Left colon (tissue), 2 donors: ENCODE measurements around the gene EEPD1. TPM values are rescaled to one million over a fixed set of nuclear protein-coding genes. Genes with fewer than 3 reads are reported as not detected.

Source experiments
- ATAC-seq: fragments of 200-7000 bp; cut with Tn5 transposase; one replicate; pipeline ENCODE4 v1.9.1; 2020; ENCODE audit warnings: mild to moderate bottlenecking, moderate library complexity
- DNase-seq, 2 donors: peaks; one replicate each; pipeline ENCODE4 v3.0.0-alpha.2; 2020
- intact Hi-C, 2 donors: fragments of 100-400 bp; cut with DNase I in 1 of 2; cut with micrococcal nuclease in 1 of 2; formaldehyde crosslinking; loops; one replicate each; pipeline versions ENCODE4 v1.11.2 to v1.14.0; 2022; cut with DNase I, micrococcal nuclease
- total RNA-seq, 2 donors: library from RNA; stranded (reverse); fragmentation: NEBNext Ultra II Directional; extraction: Animal tissue kit (Norgen Biotek cat#: 25700); gene quantifications; one replicate each; pipeline ENCODE4 v1.2.1, GENCODE V29; 2021
- donor health status: DM: no; HTN: no; CAD: no.
- donor health status: DM: yes; HTN: yes; CAD: no.

EEPD1 gene
- total RNA-seq, 2 donors from 2014 or later = 10.2 to 13.4 TPM

DNA sequence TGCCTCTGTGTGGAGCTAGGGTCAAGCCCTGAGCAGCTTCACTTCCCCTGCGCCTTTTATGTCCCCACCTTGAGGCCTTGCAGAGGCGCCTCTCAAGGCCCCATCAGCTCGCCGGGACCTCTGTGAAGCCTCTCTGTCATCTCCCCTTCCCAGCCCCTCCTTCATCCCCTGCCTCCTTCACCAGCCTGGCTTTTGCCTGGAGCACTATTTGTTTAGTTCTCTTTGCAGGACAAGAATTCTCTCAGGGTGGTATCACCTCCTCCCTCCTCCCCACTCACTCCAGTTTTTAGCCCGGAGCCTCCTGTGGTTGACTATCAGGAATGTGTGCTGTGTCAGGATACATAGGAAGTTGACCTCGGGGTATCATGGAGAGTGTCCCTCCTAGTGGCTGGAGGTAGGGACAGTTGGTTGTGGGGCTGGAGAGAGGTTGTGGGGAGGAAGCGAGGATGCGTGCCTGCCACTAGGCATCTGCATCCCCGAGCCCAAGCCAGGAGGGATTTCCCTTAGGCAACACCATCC is 146.8 kb downstream of the EEPD1 start:
- no peak for ATAC-seq
- no peak for DNase-seq
- intact Hi-C loops = loop anchor here (10.0 kb wide), 2 partner anchors 145 to 315 kb away; partner anchors contain the start of gene EEPD1 (in 1 of the 2)

DNA sequence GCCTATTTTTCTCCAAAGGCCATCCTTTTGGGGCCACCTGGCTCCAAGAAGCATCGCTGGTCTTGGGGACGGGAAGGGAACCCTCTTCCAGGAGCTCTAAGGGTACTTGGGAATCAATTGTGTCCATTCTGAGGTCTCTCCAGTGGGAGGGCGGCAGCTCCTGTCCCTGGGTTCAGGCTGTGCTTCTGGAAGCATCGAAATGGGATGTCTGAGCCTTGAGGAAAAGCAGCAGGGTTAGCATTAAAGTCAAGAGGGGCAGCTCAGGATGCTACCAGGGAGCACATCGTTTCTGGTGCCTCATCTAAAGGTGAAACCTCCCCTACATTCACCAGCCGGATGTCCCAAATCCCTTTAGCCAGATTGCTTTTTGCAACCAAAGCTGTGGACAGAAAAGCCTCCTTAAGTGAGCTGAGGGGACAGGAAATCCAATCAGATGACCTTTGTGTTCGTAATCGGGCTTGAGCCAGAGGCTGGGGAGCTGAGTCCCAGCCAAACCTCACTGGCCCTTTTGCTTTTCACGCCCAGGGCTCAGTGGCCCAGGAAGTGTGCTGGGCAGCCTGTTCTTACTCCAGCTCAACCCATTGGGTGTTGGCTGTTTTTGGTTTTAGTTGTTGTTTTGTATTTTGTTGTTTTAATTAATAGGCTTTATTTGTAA is 147.8 kb downstream of the EEPD1 start:
- DNase-seq (no peak), ATAC-seq (no peak)
- intact Hi-C loops = no loop called here

DNA sequence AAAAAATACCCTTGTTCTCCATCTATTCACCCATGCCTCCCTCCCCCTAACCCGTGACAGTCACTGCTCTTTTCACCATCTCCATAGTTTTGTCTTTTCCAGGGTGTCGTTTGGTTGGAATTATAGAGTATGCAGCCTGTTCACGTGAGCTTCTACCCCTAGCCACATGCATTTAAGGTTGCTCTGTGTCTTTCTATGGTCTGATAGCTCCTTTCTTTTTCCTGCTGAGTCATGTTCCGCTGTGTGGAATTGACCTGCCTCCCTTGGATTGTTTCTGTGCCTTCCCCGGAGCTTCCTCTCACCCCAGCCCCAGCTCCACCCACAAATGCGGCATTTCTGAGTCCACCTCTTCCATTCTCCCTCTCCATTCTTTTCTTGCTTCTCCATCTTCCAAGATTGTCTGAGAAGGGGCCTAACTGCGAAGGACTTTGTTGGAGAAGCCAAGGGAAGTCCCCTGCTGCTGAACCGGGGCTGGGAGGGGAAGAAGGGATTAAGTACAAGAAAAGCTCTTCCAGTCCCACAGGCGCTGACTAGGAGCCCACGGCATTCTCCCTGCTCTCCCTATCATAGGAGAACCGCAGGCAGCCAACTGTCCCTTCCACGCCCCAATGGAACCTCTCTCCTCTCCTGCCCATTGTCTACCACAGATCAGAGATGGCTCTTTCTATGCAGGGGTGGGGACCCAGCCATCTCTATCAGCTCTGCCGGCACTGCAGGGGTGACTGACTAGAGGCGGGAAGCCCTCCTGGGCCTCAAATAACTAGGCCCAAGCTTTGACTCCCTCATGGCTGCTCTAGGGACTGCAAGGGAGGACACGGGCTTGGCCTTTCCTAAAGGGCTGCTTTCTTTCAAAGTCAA is 149.1 kb downstream of the EEPD1 start:
- ATAC-seq (no peak), DNase-seq (no peak)
- intact Hi-C loops = no loop called here

DNA sequence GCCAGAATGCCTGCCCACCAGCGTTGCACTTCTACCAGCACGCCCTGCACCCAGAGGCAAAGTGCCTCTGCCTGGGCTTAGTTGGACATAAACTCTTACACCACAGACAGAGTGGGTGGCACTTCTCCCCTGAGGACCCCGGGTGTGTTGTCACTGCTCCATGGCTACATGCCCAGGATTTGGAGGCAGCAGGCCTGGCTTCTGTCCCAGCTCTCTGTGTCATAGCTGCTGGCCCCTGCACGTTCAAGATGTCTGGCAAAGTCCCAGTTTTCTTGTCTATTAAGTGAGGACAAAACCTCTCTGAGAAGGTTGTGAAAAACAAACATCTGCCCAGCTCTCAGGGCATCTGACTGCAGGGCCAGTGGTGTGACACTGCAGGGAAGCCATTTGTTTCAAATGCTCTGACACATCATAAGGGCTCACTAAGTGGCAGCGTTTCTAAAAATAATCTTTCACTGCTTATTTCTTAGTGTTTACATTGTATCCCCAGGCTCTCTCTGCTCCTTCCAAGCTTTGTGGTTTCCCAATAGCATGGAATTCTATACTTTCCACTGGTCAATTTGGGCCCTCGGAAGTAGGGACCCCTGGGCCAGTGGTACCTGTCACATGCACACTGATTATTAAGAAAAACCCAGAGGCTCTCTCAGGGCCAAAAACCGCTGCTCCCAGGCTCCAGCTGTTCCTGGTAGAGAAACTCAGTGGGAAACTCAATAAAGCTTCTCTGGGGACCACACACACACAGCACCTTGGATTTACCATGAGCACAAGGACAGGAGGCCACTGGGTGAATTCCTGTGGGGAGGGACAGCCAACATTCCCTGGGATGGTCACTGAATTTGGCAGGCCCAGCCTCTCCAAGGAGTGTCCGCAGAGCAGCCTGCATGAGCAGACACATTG is 150.4 kb downstream of the EEPD1 start:
- intact Hi-C loops = no loop called here
- peak; percentile 29 for ATAC-seq
- peak; percentile 45 to 59 for DNase-seq

DNA sequence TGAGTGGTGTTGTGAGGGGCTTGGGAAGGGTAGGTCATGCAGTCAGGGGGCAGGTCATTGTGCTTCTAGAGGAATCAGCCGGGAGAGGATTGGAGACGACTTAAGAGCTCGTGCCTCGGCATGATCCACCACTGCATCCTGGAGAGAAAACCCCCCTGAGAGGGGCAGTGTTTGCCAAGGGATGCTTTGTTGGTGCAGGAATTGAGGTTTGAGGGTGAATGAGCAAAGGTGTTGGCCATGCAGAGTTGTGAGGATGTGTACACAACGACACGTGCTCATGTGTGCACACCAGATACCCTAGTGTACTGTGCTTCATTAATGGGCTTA is 151.0 kb downstream of the EEPD1 start:
- DNase-seq = no peak
- ATAC-seq = no peak
- intact Hi-C loops = no loop called here

DNA sequence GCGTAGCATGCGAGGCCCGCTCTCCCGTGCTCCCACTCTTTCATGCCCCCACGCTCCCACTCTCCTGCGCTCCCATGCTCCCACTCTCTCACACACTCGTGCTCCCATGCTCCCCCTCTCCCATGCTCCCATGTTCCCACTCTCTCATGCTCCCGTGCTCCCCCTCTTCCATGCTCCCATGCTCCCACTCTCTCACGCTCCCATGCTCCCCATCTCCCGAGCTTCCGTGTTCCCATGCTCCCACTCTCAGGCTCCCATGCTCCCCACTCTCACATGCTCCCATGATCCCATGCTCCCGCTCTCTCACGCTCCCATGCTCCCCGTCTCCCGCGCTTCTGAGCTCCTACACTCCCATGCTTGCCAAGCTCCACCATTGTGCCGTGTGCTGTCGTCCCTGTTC is 152.2 kb downstream of the EEPD1 start:
- intact Hi-C loops = no loop called here
- DNase-seq (no peak), ATAC-seq (no peak)

DNA sequence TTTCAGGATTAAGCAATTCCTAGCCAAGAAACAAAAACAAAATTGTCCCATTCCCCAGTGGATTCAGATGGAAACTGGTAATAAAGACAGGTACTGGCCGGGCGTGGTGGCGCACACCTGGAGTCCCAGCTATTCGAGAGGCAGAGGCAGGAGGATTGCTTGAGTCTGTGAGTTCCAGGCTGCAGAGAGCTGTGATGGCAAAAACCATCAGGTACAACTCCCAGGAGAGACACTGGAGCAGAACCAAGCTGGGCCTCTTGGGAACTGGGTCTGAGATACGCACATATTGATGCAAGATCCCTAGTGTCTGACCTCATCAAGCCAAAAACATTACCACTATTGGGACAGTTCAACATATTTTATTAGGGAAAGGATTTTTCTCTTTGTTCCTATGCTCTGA is 152.6 kb downstream of the EEPD1 start:
- ATAC-seq (no peak), DNase-seq (no peak)
- intact Hi-C loops = no loop called here

DNA sequence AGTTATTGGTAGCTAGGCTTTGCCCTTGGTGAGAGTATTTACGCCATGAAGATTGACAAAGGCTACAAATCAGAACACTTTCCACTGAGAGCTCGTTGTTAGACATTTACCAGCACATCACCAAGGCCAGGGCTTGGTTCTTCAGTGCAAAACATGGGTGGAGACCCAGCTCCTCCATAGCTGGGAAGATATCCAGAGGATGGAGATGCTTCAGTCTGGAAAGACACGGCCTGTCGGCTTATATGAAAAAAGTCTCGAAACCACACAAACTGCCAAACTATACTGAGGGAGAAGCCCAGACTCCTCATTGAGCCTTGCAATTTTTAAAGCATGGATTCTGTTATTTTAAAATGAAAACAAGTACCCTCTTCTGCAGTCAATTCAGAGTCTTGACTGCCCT is 153.2 kb downstream of the EEPD1 start:
- no peak for DNase-seq
- intact Hi-C loops = no loop called here

DNA sequence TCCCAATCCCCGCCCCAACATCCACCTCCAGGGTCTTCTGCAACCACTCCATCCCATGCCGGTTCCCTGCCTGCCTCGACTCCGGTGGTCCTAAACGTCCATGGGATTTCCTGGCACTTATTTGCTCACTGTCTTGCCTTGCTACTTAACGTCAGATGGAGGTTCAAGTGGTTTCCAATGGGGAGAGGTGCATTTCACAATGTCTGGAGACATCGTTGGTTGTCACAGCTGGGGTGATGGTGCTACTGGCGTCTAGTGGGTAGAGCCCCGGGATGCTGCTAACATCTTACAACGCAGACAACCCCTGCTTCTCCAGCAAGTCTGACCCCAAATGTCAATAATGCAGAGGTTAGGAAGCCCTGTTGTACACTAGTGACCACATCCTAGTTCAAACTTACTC is 153.7 kb downstream of the EEPD1 start:
- ATAC-seq = no peak
- DNase-seq = no peak
- intact Hi-C loops = no loop called here

More for the DNA sequence above, 153.2 kb downstream of the EEPD1 start:
- no peak for ATAC-seq

DNA sequence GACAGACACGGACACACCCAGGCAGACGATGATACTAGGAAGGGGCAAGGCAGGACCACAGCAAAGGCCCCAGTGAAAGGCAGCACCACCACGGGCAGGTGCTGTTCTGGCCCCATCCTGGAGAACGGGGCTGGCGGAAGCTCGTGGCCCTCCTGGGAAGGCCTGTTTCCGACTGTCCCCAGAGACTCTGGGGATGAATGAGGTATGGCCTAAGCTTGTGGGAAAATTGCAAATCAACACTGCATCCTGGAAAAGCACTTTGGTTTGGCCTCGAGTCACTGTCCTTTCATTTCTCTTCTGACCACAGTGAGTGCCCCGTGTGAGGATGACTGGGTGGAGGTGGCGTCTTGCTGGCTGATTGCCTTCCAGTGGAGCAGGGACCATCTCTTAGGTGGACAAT is 155.0 kb downstream of the EEPD1 start:
- ATAC-seq = no peak
- no peak for DNase-seq
- intact Hi-C loops = no loop called here

DNA sequence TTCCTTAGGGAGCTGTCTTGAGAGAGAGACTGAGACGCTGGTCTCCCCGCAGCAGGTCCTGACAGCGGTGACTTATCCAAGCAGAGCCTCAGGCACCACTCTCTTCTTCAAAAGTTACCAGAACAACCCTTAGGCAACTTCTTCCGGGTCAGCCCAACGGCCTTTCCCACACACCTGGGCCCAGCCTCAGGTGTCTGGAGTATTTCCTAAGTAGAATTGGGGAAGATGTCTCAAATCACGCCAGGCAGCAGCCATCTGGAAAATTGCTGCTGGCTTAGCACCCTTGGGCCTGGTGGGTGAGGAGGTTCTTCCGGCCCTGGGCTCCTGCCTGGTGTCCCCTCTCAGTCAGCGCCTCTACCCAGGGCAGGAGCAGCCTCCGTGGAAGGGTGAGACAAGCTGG is 156.2 kb downstream of the EEPD1 start:
- intact Hi-C loops = no loop called here
- DNase-seq (no peak), ATAC-seq (no peak)

DNA sequence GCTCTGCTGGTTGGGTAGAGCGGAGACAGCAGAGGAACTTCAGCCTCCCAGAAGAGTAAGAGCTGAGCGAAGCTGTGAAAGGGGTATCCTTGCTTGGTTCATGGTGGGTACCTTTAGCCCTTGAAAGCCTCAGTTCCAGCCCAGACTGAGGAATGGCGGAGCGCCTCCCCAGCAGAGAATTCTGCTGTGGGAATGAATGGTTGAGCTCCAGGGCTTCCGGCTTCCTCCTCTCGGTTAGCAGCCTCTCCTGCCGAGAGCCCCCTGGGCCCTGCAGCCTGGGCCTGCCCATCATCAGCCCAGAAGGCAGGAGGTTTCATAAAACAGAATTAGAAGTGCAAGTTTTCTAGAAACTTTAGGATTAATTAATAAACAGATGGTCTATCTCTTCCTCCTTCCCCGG is 156.7 kb downstream of the EEPD1 start:
- DNase-seq (no peak), ATAC-seq (no peak)
- intact Hi-C loops = no loop called here

DNA sequence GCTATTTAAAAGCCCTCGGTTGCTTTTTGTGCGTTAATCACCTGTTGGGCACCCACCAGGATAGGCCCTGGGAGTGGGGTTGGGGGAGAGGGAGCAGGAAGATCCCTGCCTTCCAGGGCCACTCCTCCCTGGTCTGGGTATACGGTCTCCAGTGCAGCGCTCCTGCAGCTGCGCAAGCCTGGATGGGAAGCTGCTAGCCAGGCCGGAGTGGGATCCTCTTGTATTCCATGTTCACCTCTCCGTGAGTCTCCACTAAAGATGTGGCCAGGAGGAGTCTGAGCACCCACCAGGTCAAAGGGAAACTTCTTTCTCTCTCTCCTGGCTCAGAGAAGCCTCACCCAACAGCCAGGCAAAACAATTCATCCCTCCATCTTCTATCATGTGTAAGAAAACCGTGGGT is 157.8 kb downstream of the EEPD1 start:
- DNase-seq (no peak), ATAC-seq (no peak)
- intact Hi-C loops = no loop called here

DNA sequence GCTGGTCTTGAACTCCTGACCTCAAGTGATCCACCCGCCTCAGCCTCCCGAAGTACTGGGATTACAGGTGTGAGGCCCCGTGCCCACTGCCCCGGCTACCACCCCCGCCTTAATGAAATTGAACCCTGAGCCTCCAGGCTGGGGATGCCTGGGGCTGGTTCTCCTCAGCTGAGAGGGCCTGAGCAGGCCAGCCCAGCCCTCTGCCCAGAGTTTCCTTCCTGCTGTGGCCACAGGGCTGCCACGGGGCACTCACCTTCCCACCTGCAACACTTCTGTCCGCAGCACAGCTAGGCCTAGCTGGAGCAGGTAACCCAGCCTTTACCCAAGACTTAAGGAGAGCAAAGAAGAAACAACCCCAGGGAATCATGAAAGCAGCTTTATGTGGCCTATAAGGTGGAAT is 158.5 kb downstream of the EEPD1 start:
- DNase-seq (no peak), ATAC-seq (no peak)
- intact Hi-C loops = no loop called here

DNA sequence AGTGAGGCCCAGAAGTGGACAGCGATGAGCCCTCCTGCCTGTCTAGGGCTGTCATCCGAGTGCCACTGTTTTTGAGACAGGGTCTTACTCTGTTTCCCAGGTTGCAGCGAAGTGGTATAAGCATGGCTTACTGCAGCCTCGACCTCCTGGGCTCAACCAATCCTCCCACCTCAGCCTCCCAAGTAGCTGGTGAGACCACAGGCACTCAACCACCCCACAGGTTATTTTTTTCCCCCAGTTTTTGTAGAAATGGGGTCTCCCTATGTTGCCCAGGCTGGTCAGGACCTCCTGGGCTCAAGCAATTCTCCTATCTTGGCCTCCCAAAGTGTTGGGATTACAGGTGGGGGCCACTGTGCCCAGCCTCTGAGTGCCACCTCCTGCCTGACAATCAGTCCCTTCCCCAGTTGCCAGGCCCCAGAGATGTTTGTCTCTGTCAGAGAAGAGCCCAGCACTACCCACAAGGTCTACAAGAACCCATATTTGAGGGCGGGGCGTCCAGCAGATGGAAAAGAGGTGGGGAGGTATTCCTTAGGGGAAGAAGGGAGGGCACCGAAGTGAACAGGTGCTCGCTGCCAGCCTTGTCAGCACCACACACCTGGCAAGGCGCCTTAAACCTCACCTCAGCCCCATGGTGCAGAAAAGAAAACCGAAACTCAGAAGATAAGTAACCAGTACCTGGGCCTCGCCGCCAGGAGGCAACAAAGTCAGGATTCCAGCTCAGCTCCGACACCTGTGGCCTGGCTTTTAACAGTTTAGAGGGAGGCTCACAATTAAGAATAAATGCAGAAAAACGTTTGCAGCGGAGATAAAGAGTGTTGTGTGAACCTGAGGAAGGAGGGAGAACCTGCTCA is 159.2 kb downstream of the EEPD1 start:
- DNase-seq = peak; percentile 67 to 76
- intact Hi-C loops = no loop called here
- peak; percentile 94 for ATAC-seq

DNA sequence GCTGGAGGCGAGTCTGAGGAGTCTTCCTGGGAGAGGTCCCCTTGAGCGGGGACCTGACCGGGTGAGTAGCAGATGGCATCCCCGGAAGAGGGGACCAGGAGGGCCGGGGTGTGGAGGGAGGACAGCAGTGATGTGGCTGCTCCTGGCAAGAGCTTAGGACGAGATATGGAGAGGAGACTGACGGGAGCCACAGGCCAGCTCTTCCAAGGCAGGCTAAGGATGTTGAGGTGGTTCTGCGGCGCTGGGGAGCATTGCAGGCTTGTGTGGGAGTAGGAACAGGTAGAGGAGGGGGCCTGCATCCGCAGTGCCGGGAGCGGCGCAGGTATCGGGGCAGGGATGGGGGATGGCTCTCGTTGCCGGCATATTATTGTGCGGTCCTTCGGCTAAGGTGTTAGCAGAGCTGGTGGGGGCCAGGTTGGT is 159.9 kb downstream of the EEPD1 start:
- no peak for DNase-seq
- intact Hi-C loops = no loop called here
- ATAC-seq = peak; percentile 2

DNA sequence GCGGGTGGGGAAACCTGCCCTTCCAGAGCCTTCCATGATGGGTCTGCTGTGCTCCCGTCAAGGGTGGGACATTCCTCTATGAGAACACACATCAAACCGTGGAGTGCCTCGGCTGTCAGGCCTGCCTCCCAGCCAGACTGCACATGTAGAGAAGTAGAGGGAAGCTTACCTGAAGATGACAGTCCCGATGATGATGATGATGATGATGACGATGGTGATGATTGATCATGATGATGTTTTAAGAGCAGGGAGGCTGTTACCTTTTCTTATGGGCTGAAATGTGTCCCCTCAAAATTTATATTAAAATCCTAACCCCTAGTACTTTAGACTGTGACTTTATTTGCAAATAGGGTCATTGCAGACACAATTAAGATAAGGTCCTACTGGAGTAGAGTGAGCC is 160.6 kb downstream of the EEPD1 start:
- intact Hi-C loops = no loop called here
- no peak for DNase-seq
- no peak for ATAC-seq

DNA sequence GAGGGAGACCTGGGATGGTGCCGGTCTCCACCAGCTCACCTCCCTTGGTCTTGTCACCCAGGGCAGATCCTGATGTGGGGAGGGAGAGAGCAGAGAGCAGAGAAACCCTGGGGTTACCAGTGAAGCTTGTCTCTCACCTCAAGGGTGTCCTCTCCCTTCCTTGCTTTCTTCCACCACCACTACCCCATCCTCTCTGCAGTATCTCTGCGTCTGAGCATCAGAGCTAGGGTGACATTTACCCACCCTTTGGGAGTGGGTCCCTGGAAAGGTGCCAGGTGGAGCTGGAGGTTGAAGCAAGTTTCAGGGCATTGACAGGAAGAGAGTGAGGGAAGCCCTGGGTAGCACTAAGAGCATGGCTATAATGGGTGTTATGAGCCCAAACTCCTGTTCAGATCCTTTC is 161.4 kb downstream of the EEPD1 start:
- DNase-seq = no peak
- intact Hi-C loops = no loop called here
- no peak for ATAC-seq
